Tongue (tissue), 2 donors: Measurements from ENCODE around the gene NUPR1. TPM values are rescaled to one million over a fixed set of nuclear protein-coding genes. Genes with fewer than 3 reads are reported as not detected.
"Not testable (repeated sequence)": the region's sequence is repeated elsewhere in the genome, so short reads cannot be mapped to it uniquely, and the experiment has no call there.

Experiments used
- DNase-seq: peaks from one replicate; pipeline ENCODE4 v3.0.0-alpha.2; 2015
- total RNA-seq: library from RNA; depleted of rRNA; stranded (reverse); fragments of >200 nt; gene quantifications from one replicate; pipeline ENCODE4 v1.2.3, GENCODE V29; 2014

NUPR1 gene, protein sequence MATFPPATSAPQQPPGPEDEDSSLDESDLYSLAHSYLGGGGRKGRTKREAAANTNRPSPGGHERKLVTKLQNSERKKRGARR
- total RNA-seq, result 1.4 TPM

DNA sequence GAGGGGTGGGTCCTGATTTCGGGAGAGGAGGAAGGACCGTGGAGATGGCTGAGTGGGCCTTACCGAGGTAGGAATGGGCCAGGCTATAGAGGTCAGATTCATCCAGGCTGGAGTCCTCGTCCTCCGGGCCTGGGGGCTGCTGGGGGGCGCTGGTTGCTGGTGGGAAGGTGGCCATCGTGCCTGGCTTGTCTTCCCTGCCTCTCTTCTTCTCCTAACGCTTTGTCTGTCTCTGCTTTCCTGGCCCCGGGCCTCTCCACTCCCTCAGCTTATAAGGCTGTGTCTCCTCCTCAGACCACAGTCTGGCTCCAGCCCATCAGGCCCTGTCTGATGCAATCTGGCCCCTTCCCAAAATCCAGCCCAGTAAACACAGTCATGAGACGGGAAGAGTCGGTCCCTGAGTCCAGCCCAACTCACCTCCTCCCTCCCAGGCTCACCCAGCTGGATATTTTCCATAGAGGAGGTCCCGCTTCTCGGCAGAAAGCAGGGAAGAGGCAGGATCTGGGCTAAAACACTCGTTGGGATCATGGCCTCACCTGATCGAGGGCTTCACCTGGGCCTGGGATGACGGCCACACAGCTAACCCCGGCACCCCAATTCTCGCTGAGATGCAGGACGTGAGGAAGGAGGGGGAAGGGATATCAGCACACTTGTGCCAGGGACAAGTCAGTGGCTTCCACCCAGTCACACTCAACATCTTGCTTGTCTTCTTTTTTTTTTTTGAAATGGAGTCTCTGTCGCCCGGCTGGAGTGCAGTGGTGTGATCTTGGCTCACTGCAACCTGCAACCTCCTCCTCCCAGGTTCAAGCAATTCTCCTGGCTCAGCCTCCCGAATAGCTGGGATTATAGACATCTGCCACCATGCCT, at the start of gene NUPR1:
Gene NUPR1, minus strand, starts transcription at position 242 of the 864 bp plus-strand sequence. Its CDS starts 67 bp downstream, at position 175.
- peak; percentile 94 for DNase-seq

DNA sequence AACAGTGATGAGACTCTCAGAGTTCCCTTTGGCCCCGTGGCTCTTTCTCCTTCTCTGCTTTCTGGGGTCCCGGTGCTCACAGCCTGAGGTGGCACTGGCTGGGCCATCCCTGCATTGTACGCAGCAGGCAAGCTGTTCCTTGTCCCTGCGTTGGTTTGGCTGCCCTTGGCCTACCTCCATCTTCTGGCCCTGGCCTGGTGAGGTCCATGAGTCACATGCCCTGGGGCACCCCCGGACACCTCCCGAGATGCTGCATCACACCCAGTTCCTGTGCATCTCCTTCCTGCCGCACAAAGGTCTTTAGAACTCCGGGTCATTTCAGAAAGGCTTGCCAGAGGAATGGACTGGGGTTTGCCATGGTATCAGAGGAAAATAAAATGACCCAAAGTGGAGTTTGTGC, 48.6 kb upstream of the NUPR1 start:
- no peak for DNase-seq

- DNase-seq, result no peak
Measured at GRCh38 chr16:28586466-28586865, 47.7 kb upstream of the NUPR1 start.

DNA sequence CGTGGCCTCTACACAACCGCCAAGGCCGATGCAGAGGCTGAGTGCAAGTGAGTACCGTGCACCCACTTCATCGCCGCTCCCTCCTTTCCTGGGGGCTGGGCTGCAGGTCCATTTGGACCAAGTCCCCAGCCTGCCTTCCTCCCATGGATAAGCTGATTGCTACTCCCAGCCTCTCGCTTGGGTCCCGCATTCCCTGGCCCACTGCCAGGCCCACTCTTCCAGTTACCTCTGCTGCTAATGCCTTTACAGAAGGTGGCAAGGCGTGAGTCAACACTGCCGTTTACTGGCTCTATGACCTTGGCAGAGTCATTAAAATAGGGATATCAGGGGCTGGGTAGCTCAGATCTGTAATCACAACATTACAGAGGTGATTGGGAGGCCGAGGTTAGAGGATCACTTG, 46.9 kb upstream of the NUPR1 start:
- no peak for DNase-seq

DNA sequence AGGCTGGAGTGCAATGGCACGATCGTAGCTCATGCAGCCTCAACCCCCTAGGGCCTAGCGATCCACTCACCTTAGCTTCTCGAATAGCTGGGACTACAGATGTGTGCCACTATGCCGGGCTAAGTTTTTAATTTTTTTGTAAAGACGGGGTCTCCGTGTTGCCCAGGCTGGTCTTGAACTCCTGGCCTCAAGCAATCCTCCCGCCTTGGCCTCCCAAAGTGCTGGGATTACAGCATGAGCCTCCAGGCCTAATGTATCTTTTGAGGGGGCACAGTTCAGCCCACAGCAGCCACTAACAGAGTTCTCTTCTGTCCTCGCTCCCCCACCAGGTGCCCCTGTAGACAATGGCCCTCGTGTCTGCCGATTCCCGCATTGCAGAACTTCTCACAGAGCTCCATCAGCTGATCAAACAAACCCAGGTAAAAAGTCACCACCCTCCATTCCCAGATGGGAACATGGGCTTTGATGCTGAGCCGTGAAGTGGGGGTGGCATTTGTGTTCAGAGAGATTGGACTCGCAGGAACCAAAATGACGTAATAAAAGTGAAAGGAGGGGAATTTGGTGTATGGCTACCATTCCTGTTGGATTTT, 42.0 kb upstream of the NUPR1 start:
- DNase-seq, result no peak

GRCh38 chr16:28575446-28576109, 36.8 kb upstream of the NUPR1 start:
- DNase-seq, result no peak

DNA sequence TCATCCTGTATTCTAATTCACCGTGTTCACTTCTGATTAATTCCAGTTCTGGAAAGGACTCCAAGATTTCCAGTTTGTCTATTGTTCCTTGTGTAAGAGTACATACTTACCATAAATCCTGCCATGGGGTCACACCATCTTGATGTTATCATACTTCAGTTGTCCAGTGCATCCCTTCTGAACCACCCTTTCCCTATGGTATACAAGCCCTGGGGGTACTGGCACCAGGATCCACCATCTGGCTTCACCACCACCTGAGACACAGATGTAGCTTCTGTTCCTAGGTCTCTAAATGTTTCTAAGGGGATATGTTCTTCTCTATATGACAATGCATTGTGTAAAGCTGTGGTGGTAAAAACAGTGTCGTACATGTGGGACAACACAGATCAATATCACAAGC, 36.2 kb upstream of the NUPR1 start:
- no peak for DNase-seq

DNA sequence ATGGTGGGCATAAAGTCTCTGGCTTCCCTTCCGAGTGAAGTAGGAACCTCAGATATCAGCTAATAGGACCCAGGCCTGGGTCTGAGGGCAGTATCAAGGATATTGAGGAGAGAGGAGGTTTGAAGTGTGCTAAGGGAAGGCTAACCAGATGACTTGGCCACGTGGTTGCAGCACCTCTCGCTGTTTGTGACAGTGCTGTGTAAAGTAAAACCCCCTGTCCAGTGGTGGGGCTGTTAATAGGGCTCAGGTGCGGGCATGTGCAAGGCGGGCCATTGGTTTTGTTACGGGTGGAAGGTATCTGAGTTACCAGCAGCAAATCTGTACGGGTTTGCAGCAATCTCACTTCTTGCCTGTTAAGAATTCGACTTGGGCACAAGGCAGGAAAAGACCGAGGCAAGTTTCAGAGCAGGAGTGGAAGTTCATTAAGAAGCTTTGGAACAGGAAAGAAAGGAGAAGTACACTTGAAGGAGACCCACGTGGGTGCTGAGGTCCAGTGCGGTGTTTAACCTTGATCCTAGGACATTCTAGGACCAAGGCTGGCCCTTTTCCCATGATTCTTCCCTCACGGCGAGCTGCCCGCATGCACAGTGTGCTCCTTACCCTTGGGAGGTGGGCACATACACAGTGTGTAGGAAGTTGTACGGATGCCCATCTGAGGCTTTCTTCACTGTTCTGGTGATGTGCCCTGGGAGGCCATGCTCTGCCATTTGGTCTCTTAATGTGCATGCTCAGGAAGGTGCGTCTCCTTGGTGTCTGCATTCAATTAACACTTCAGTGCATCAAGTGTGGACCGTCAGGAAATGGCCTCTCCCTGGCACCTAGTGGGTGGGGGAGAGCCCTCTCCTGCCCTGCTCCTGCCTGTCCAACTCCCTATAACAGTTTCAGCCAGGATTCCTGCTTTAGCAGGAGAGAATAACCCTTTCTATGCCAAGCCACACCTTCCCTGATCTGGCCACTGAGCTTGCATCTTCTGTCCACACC, 35.3 kb upstream of the NUPR1 start:
- DNase-seq, result no peak

GRCh38 chr16:28572696-28573510, 34.1 kb upstream of the NUPR1 start:
- peak; percentile 83 for DNase-seq

GRCh38 chr16:28569968-28570752, 31.4 kb upstream of the NUPR1 start:
- no peak for DNase-seq

DNA sequence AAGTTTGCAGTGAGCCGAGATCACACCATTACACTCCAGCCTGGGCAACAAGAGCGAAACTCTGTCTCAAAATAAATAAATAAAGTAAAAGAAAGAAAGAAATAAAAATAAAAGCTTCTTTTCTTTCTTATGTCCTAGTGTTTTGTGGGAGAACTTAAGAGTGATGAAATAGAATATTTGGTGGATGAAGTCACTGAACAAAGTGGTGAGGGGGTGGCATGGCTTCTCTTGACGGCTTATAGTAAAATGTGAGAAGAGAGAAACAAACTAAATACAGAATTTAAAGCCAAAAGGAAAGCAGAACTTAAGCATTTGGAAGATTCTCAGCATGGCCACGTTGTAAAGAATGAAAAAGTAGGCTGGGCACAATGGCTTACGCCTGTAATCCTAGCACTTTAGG, 30.2 kb upstream of the NUPR1 start:
- no peak for DNase-seq

DNA sequence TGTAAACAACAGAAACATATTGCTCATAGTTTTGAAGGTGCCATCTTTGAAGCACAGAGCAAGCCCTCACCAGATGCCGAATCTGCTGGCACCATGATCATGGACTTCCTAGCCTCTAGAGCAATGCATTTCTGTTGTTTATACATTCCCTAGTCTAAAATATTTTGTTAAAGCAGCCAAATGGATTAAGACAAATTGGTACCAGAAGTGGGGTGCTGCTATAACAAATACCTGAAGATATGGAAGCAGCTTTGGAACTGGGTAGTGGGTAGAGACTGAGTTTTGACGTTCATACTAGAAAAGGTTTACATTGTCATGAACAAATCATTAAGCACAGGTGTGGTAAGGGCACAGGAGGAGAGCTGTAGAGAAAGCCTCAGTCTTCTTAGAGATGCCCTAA, 28.5 kb upstream of the NUPR1 start:
- DNase-seq, result no peak

DNA sequence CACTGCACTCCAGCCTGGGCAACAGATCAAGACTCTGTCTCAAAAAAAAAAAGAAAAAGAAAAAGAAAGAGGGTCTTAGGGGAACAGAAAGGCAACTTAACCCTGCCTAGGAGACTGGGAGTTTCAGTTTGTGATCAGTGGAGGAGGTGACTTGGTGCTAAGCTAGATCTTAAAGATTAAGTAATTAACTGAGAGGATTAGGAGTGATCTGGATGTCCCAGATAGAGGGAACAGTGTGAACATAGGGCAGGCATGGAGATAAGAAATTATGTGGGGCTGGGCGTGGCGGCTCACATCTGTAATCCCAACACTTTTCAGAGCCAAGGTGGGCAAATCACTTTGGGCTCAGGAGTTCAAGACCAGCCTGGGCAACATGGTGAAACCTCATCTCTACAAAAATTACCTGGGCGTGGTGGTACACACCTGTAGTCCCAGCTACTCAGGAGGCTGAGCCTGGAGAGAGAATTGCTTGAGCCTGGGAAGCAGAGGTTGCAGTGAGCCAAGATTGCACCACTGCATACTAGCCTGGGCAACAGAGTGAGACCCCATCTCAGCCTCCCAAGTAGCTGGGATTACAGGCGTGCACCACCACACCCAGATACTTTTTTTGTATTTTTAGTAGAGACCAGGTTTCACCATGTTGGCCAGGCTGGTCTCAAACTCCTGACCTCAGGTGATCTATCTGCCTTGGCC, 27.6 kb upstream of the NUPR1 start:
- not testable (repeated sequence) for DNase-seq

- DNase-seq, result no peak
Measured at GRCh38 chr16:28563218-28563617, 24.4 kb upstream of the NUPR1 start.

DNA sequence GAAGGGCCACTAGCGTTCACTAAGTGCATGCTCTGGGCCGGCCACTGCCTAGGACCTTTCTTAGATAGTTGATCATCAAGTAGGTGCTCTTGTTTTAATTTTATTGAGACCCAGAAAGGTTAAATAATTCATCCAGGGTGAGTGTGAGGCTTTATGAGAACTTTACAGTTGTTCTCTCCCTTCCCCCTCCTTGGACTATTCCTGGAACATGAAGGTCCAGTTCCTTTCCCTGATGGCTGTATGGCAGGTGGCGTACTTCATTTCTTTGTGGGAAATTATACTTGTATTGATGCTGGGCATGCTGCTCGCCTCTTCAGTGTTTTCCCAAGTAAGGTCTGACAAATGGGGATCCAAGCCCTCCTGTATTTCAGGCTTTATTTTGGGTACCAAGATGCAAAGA, 23.4 kb upstream of the NUPR1 start:
- no peak for DNase-seq

GRCh38 chr16:28561557-28562187, 22.9 kb upstream of the NUPR1 start:
- no peak for DNase-seq

- no peak for DNase-seq
Measured at GRCh38 chr16:28558456-28558855, 19.7 kb upstream of the NUPR1 start.

DNA sequence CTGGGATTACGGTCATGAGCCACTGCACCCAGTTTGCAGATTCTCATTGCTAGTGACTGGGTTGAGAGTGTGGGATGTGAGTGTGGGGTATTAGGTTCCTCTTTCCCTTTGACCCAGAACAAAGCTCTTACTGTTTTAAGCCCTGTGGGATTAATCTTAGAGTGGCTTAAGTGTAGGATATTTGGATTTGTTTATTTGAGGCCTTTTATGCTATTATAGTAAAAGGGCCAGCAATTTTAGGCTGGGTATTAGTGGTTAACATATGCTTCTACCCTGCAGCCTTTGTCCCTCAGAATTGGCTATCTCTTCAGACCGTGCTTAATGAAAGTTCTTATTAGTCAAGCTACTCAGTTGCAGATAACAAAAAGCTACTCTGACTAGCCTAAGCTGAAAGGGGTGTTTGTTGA, 18.1 kb upstream of the NUPR1 start:
- DNase-seq, result no peak

DNA sequence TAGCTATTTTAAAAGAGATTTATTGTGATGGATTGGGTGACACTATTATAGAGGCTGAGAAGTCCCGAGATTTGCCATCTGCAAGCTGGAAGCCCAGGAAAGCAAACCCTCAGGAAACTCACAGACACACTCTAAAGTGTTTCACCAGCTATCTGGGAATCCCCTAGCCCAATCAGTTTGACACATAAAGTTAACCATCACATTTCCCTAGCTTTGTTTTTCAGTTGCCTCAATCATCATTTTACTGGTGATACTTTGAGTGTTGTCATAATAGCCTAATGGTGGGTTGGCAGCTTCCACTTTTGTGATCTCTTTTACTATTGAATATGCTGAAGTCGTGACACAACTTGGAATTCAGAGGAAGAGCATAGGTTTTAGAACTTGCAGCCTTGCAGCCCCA, 16.8 kb upstream of the NUPR1 start:
- no peak for DNase-seq
